Measurements from ENCODE around the gene PRKX.
"Not testable (repeated sequence)": the region's sequence is repeated elsewhere in the genome, so short reads cannot be mapped to it uniquely, and the experiment has no call there.

DNA sequence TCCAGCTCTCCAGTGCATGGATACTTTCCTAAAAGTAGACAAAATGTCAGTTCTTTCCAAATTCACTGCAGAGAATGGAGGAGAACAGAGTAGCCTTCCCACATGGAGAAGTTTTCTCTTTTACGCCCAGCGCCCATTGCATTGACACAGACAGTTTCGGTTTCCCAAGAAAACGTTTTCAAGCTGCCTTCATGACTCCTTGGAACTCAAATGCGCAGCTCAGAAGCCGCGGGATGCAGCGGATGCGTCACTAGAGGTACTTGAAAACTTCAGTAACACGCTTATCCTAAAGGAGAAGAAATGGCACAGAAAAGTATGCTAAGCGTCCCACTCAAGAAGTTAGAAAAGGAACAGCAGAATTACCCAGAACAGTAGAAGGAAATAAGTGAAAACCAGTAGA is 23.1 kb upstream of the PRKX start:
- TF ChIP-seq, protein P1, sequence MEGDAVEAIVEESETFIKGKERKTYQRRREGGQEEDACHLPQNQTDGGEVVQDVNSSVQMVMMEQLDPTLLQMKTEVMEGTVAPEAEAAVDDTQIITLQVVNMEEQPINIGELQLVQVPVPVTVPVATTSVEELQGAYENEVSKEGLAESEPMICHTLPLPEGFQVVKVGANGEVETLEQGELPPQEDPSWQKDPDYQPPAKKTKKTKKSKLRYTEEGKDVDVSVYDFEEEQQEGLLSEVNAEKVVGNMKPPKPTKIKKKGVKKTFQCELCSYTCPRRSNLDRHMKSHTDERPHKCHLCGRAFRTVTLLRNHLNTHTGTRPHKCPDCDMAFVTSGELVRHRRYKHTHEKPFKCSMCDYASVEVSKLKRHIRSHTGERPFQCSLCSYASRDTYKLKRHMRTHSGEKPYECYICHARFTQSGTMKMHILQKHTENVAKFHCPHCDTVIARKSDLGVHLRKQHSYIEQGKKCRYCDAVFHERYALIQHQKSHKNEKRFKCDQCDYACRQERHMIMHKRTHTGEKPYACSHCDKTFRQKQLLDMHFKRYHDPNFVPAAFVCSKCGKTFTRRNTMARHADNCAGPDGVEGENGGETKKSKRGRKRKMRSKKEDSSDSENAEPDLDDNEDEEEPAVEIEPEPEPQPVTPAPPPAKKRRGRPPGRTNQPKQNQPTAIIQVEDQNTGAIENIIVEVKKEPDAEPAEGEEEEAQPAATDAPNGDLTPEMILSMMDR (IDR thresholded peaks at IDR 0.05): not testable (repeated sequence)
- TF ChIP-seq POLR2A (IDR thresholded peaks at IDR 0.05): not testable (repeated sequence)
